Measurements from ENCODE around the gene C11orf91. TPM values are rescaled to one million over a fixed set of nuclear protein-coding genes. Genes with fewer than 3 reads are reported as not detected.

The C11orf91 gene
- total RNA-seq, 2 experiments from 2014 or later, result not detected

DNA sequence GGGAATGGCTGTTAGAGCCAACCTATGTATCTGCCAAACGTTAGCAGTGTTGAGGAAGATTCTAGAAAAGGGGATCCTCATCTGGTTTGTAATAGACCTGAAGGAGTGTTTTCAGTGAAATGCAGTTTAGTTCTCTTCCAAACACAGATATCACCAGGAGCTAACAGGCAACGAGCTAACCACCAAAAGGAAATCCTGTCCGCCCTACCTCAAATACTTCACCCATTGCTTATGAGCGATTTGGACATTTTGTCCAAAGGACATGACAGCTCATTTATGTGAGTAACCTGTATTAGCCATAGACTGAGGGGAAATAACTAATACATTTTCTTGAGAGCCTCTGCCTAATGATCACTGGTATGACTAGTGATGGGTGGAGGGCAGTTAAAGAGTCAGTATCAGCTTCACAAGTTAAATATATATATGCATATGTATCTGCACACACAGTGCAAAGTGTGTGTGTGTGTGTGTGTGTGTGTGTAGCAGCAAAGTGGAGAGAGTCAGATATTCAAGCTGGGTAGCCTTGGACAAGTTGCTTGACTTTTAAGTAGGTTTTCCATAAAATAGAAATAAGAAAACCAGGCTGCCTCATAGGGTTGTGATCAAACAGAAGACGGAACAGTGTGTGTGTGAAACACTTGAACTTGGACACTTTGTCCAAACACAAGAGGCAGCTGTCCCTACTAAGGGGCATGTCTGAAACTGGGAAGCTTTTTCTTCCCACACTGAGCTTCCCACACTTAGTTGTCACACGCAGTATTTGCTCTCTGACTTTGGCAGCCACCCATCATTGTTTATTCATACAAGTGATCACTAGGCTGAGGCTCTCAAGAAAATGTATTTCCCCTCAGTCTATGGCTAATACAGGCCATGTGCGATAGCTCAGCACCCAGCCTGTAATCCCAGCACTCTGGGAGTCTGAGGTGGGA, 940 bp upstream of the C11orf91 start:
- ChIA-PET POLR2A (interaction anchor here (0.6 to 0.8 kb wide), 2 partner anchors 41 to 1217 kb away, joined by 3 read pairs; no protein-coding TSS in a partner anchor), CTCF (interaction anchor here (1.1 kb wide), 1 partner anchor 14 kb away, joined by 4 read pairs; no protein-coding TSS in a partner anchor)

DNA sequence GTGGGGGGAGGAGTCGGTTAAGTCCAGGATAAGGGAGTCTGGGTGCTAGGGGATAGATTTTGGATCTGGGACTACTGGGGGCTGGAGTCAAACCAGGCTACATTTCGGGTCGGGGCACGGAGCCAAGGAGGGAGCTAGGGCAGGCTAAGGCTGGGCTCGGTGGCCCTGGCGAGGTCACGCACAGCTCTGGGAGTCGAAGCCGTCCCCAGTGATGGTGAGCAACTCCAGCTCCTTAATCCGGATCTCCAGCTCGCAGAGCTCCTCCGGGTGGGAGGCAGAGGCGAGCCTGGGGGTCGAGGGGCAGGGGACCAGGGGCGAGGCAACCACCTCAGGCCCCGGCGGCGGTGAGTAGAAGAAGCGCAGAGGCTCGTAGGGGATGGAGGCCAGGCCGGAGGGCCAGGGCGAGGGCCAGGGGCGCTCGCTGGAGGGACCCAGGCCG, 544 bp downstream of the C11orf91 start:
- ChIA-PET CTCF (no interaction called here), POLR2A (no interaction called here)

DNA sequence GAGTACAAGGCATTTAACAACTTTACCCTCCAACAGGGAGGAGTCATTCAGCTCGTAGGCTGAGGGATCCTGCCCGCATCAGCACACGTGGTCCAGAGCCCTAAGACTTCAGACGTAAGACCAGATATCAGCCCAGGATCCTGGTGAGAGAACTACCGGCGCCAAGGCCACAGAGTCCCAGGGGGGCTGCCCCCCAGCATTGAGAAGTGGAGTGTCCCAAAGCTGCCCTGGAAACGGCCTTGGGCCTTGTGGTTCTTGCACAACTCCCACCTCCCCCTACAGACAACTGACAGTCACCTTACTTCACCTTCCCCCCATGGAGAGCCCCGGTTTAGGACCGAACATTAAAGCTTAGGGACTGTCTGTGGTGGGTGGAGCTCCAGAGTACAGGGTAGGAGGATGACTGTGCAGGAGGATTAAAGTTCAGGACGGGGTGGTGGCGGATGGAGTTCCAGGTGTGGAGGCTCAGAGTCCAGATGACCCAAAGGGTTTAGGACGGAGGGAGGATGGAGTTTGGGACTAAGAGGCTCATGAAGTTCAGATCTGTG, 1.0 kb downstream of the C11orf91 start:
- ChIA-PET POLR2A (no interaction called here), CTCF (no interaction called here)

GRCh38 chr11:33698921-33699320, 1.7 kb downstream of the C11orf91 start:
- POLR2A ChIA-PET, result no interaction called here
- CTCF ChIA-PET, result no interaction called here

GRCh38 chr11:33697997-33698396, 2.6 kb downstream of the C11orf91 start:
- ChIA-PET CTCF (no interaction called here), POLR2A (no interaction called here)

GRCh38 chr11:33696931-33697638, 3.5 kb downstream of the C11orf91 start:
- ChIA-PET POLR2A (no interaction called here), CTCF (no interaction called here)

- CTCF ChIA-PET, result no interaction called here
- POLR2A ChIA-PET, result no interaction called here
Measured at GRCh38 chr11:33696411-33696810, 4.2 kb downstream of the C11orf91 start.

- CTCF ChIA-PET, result no interaction called here
- POLR2A ChIA-PET, result no interaction called here
Measured at GRCh38 chr11:33695051-33695566, 5.5 kb downstream of the C11orf91 start.

GRCh38 chr11:33694346-33695050, 6.1 kb downstream of the C11orf91 start:
- POLR2A ChIA-PET, result no interaction called here

GRCh38 chr11:33692541-33692940, 8.1 kb downstream of the C11orf91 start:
- ChIA-PET CTCF (no interaction called here), POLR2A (no interaction called here)

More at GRCh38 chr11:33694346-33695050, 6.1 kb downstream of the C11orf91 start:
- CTCF ChIA-PET, result no interaction called here

DNA sequence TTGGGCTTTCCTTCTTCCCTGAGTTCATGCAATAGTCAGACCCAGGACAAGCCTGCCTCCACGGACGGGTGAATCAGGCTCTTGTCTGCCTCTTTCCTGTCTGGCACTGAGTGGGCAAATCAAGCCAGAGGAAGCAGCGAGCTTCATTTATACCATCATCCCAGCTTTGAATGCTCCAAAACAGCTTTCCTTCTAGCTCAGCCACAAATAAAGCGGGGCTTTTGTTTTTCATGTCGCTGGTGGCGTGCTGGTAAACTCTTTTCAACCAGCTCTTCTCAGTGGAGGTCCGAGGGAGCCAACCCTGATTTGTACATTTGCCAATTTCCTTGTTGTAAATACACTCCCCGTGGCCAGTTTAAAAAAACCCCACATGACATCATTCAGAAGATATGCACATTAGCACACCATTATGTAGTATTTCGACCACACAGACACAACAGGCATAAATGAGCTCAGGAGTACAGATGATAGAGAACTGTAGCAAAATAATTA, 8.6 kb downstream of the C11orf91 start:
- ChIA-PET POLR2A (no interaction called here), CTCF (no interaction called here)

GRCh38 chr11:33691066-33691864, 9.4 kb downstream of the C11orf91 start:
- CTCF ChIA-PET, result no interaction called here
- POLR2A ChIA-PET, result no interaction called here

DNA sequence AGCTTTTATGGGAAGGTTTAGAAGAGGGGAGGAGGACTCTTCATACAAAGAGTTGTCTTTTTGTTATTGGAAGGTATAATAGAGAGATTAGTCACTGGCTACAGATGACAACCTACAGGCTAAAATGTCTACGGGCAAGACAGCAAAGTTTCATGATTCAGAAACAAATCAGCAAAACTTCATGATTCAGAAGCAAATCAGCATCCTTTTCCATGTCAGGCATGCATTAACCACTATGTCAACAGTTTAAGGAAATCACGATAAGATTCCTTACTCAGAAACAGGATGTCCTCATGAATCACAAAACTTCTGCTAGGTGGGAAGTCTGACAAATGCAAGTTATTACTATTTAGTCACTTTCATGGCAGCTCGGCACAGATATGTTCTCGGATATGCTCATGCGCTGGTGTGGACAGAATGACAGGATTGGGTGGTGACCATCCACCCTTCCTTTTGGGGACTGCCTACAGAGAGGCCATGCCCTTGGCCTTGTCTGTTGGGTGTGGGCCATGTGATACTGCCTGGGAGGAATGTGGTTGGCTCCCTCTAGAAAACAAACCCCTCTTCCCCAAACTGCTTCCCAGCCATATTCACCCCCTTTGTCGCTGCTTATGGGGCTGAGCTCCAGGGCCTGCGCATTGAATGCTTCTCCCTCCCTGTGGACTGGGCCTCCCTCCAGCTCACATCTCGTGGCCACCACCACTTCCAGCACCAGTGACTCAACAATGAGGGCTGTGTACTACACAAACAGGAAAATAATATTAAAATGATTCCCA, 10.1 kb downstream of the C11orf91 start:
- CTCF ChIA-PET, result interaction anchor here (0.6 kb wide), 1 partner anchor 251 kb away, joined by 3 read pairs; no protein-coding TSS in a partner anchor
- POLR2A ChIA-PET, result interaction anchor here (1.3 kb wide), 1 partner anchor 20 kb away, joined by 3 read pairs; no protein-coding TSS in a partner anchor

DNA sequence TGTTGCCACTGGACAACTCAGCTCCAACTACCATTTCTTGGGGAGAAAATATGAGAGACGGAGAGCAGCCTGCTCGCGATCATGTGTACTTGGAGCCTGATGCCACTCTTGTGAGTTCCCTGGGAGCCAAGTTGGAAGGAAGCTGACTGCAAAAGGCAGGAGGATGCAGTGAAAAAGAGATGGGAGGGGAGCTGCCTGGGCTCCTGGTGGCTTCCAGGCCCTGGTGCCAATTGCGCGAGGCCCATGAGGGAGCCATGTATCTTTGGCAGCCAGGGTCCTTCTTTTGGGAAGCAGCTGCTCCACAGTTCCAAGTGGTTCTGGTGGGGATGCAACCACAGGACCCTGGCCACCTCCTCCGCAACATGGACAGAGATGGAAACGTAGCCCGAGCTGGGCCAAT, 11.1 kb downstream of the C11orf91 start:
- POLR2A ChIA-PET, result interaction anchor here (1.3 kb wide), 1 partner anchor 19 kb away, joined by 3 read pairs; no protein-coding TSS in a partner anchor

DNA sequence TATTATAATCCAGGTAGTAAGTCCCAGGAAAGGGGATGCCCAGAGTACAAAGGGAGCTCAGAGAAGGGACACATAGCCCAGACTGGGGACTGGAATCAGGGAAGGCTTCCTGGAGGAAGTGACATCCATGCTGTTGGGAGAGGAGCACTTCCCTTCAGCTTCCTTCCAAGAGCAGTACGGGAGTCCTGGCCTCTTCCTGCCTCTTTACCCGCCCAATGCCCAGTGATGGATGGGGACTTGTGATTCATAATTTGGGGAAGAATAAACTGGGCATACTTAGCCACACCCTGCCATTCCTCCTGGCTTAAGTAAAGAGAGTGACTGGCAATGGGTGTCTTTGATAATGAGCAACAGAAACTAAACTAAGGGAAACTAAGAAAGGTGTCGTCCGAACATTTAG, 11.5 kb downstream of the C11orf91 start:
- POLR2A ChIA-PET, result interaction anchor here (1.3 kb wide), 1 partner anchor 18 kb away, joined by 3 read pairs; no protein-coding TSS in a partner anchor
- CTCF ChIA-PET, result interaction anchor here (0.9 to 1.0 kb wide), 2 partner anchors 18 to 326 kb away, joined by 3 read pairs; no protein-coding TSS in a partner anchor

More for the DNA sequence above, 11.1 kb downstream of the C11orf91 start:
- CTCF ChIA-PET, result interaction anchor here (0.6 to 1.0 kb wide), 3 partner anchors 19 to 326 kb away, joined by 3 read pairs; no protein-coding TSS in a partner anchor

GRCh38 chr11:33687733-33688479, 12.7 kb downstream of the C11orf91 start:
- ChIA-PET CTCF (no interaction called here), POLR2A (no interaction called here)

GRCh38 chr11:33685082-33685481, 15.5 kb downstream of the C11orf91 start:
- ChIA-PET POLR2A (no interaction called here), CTCF (no interaction called here)
